ENCODE data around the gene KAT7.

Gene KAT7

GRCh38 chr17:49829026-49829425 is 40.5 kb downstream of the KAT7 start:
- no peak for TF ChIP-seq CTCF (IDR thresholded peaks at IDR 0.05; ENCODE audit: low read depth, low read length, missing control alignments)
- no peak overlapping the region for H3K4me3 ChIP-seq (replicated peaks; ENCODE audit: low read depth, low read length)
- no peak for DNase-seq (ENCODE audit: extremely low read depth, low read depth)

GRCh38 chr17:49830605-49831004 is 42.1 kb downstream of the KAT7 start:
- no peak overlapping the region for H3K4me3 ChIP-seq (replicated peaks; ENCODE audit: low read depth, low read length)
- TF ChIP-seq CTCF (IDR thresholded peaks at IDR 0.05; ENCODE audit: low read depth, low read length, missing control alignments) = no peak
- no peak for DNase-seq (ENCODE audit: extremely low read depth, low read depth)

GRCh38 chr17:49832840-49833599 is 44.5 kb downstream of the KAT7 start:
- TF ChIP-seq CTCF (IDR thresholded peaks at IDR 0.05; ENCODE audit: low read depth, low read length, missing control alignments) = no peak
- no peak overlapping the region for H3K4me3 ChIP-seq (replicated peaks; ENCODE audit: low read depth, low read length)
- DNase-seq (ENCODE audit: extremely low read depth, low read depth) = no peak

GRCh38 chr17:49834118-49834743 is 45.8 kb downstream of the KAT7 start:
- no peak for DNase-seq (ENCODE audit: extremely low read depth, low read depth)
- no peak for TF ChIP-seq CTCF (IDR thresholded peaks at IDR 0.05; ENCODE audit: low read depth, low read length, missing control alignments)
- H3K4me3 ChIP-seq (replicated peaks; ENCODE audit: low read depth, low read length) = no peak overlapping the region

GRCh38 chr17:49835472-49835871 is 47.0 kb downstream of the KAT7 start:
- TF ChIP-seq CTCF (IDR thresholded peaks at IDR 0.05; ENCODE audit: low read depth, low read length, missing control alignments) = no peak
- no peak for DNase-seq (ENCODE audit: extremely low read depth, low read depth)
- H3K4me3 ChIP-seq (replicated peaks; ENCODE audit: low read depth, low read length) = no peak overlapping the region

- no peak for TF ChIP-seq CTCF (IDR thresholded peaks at IDR 0.05; ENCODE audit: low read depth, low read length, missing control alignments)
- no peak overlapping the region for H3K4me3 ChIP-seq (replicated peaks; ENCODE audit: low read depth, low read length)
- no peak for DNase-seq (ENCODE audit: extremely low read depth, low read depth)
These were observed 47.9 kb downstream of the KAT7 start for GRCh38 chr17:49836111-49837030.
